A673 (cell line): ENCODE data around the gene RHBDL2. TPM values are rescaled to one million over a fixed set of nuclear protein-coding genes. Genes with fewer than 3 reads are reported as not detected.
"Not testable (repeated sequence)": the region's sequence is repeated elsewhere in the genome, so short reads cannot be mapped to it uniquely, and the experiment has no call there.

Experiments used
- BruUV-seq: library from RNA; stranded (reverse); fragments of 400-500 nt; replicated peaks from 2 replicates; lab custom pipeline; 2021; lab: Mats Ljungman, UMichigan
- CTCF ChIA-PET: fragments of 300-600 bp; sonication (Branson Sonifier 250); formaldehyde crosslinking; loops from one replicate; lab custom pipeline; 2022; ENCODE audit warnings: antibody characterized with exemption; lab: Charles Lee
- POLR2A ChIA-PET: fragments of 300-600 bp; sonication (Branson Sonifier 250); formaldehyde crosslinking; loops from one replicate; lab custom pipeline; 2022; ENCODE audit warnings: antibody characterized with exemption; ENCODE audit not compliant: low non-redundant PET; lab: Charles Lee
- DNase-seq: peaks from one replicate; pipeline ENCODE4 v3.0.0-alpha.2; 2015; ENCODE audit warnings: low spot score
- H3K27ac ChIP-seq: fragments of 200-600 bp; sonication (generic); 2 replicates; pipeline ENCODE4 v1.5.1; 2016; ENCODE audit warnings: mixed run types, low read depth, mild to moderate bottlenecking, mixed read lengths, antibody characterized with exemption, low read length; ENCODE audit not compliant: poor library complexity, severe bottlenecking
- H3K27me3 ChIP-seq: fragments of 200-600 bp; sonication (generic); replicated peaks from 2 replicates; pipeline ENCODE4 v1.6.1; 2017; ENCODE audit warnings: mixed run types, low read depth, mild to moderate bottlenecking, mixed read lengths, antibody characterized with exemption, low read length; ENCODE audit not compliant: insufficient read depth, poor library complexity
- H3K36me3 ChIP-seq: fragments of 200-600 bp; sonication (generic); 2 replicates; pipeline ENCODE4 v1.6.1; 2016; ENCODE audit warnings: mixed run types, mild to moderate bottlenecking, mixed read lengths, antibody characterized with exemption, low read length; ENCODE audit not compliant: insufficient read depth, poor library complexity, severe bottlenecking
- H3K4me1 ChIP-seq: fragments of 200-600 bp; sonication (generic); 2 replicates; pipeline ENCODE4 v1.6.1; 2017; ENCODE audit warnings: mixed run types, mild to moderate bottlenecking, mixed read lengths, antibody characterized with exemption, low read length; ENCODE audit not compliant: insufficient read depth, poor library complexity, severe bottlenecking
- H3K4me3 ChIP-seq: fragments of 200-600 bp; sonication (generic); 2 replicates; pipeline ENCODE4 v1.5.1; 2016; ENCODE audit warnings: low read depth, mixed run types, mild to moderate bottlenecking, mixed read lengths, low read length; ENCODE audit not compliant: poor library complexity, severe bottlenecking
- H3K9me3 ChIP-seq: fragments of 200-600 bp; sonication (generic); 2 replicates; pipeline ENCODE4 v1.6.1; 2016; ENCODE audit warnings: mixed run types, low read depth, mild to moderate bottlenecking, mixed read lengths, antibody characterized with exemption, low read length; ENCODE audit not compliant: poor library complexity, severe bottlenecking
- EZH2 ChIP-seq: fragments of 200-600 bp; sonication (generic); IDR thresholded peaks from 2 replicates; pipeline ENCODE4 v1.6.1; 2017; ENCODE audit warnings: borderline replicate concordance, low read depth, mild to moderate bottlenecking, mixed read lengths, antibody characterized with exemption, low read length; ENCODE audit not compliant: poor library complexity, severe bottlenecking
- intact Hi-C: fragments of 100-400 bp; cut with micrococcal nuclease; formaldehyde crosslinking; loops from one replicate; pipeline ENCODE4 v1.10.0; 2022; ENCODE audit not compliant: unreplicated experiment
- total RNA-seq: library from RNA; stranded (reverse); gene quantifications from 2 replicates; pipeline ENCODE4 v1.2.3, GENCODE V29; 2021
- TF ChIP-seq, protein P1 (sequence below): fragments of 300-800, 200-600 bp; sonication (generic); conservative IDR thresholded peaks from 2 replicates; pipeline ENCODE4 v1.5.1; 2017; ENCODE audit warnings: low read depth, mild to moderate bottlenecking, antibody characterized with exemption, low read length, moderate library complexity, mixed read lengths

RHBDL2 gene
- total RNA-seq, 1 experiment from 2014 or later = not detected

- H3K36me3 ChIP-seq = peaks cover 6% of the 10 kb centered on the region
- no peak for TF ChIP-seq EZH2
- TF ChIP-seq, protein P1, sequence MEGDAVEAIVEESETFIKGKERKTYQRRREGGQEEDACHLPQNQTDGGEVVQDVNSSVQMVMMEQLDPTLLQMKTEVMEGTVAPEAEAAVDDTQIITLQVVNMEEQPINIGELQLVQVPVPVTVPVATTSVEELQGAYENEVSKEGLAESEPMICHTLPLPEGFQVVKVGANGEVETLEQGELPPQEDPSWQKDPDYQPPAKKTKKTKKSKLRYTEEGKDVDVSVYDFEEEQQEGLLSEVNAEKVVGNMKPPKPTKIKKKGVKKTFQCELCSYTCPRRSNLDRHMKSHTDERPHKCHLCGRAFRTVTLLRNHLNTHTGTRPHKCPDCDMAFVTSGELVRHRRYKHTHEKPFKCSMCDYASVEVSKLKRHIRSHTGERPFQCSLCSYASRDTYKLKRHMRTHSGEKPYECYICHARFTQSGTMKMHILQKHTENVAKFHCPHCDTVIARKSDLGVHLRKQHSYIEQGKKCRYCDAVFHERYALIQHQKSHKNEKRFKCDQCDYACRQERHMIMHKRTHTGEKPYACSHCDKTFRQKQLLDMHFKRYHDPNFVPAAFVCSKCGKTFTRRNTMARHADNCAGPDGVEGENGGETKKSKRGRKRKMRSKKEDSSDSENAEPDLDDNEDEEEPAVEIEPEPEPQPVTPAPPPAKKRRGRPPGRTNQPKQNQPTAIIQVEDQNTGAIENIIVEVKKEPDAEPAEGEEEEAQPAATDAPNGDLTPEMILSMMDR = no peak
- ChIA-PET CTCF (no interaction called here), POLR2A (no interaction called here)
- no peaks in the 10 kb centered on the region for H3K4me1 ChIP-seq
- no peak overlapping the region for H3K4me3 ChIP-seq
- BruUV-seq = no TSS peak
- intact Hi-C loops = no loop called here
- H3K27ac ChIP-seq = no peak overlapping the region
- no peak for DNase-seq
- H3K9me3 ChIP-seq = no peaks in the 10 kb centered on the region
- H3K27me3 ChIP-seq = no peaks in the 10 kb centered on the region
Observed at GRCh38 chr1:38846210-38846609, 95.4 kb downstream of the RHBDL2 start.

GRCh38 chr1:38845088-38845487, 96.5 kb downstream of the RHBDL2 start:
- POLR2A ChIA-PET = not testable (repeated sequence)

GRCh38 chr1:38840281-38840680, 101.3 kb downstream of the RHBDL2 start:
- Histone ChIP-seq H3K4me3 (no peak overlapping the region), H3K9me3 (no peaks in the 10 kb centered on the region), H3K27me3 (no peaks in the 10 kb centered on the region), H3K4me1 (no peaks in the 10 kb centered on the region), H3K27ac (no peak overlapping the region), H3K36me3 (peaks cover 17% of the 10 kb centered on the region)
- ChIA-PET POLR2A (no interaction called here), CTCF (no interaction called here)
- no peak for TF ChIP-seq EZH2
- TF ChIP-seq, protein P1 = no peak
- BruUV-seq = no TSS peak
- DNase-seq = no peak
- intact Hi-C loops = no loop called here

More at GRCh38 chr1:38845088-38845487, 96.5 kb downstream of the RHBDL2 start:
- H3K27me3 ChIP-seq, H3K4me3 ChIP-seq, H3K4me1 ChIP-seq, H3K9me3 ChIP-seq, DNase-seq, H3K27ac ChIP-seq, BruUV-seq, H3K36me3 ChIP-seq, intact Hi-C loops, CTCF ChIA-PET: not testable (repeated sequence)

- TF ChIP-seq, protein P1 = no peak
- TF ChIP-seq EZH2 = no peak
- Histone ChIP-seq H3K27ac (no peak overlapping the region), H3K36me3 (peaks cover 17% of the 10 kb centered on the region), H3K4me1 (peaks cover 6% of the 10 kb centered on the region), H3K4me3 (no peak overlapping the region), H3K27me3 (no peaks in the 10 kb centered on the region), H3K9me3 (no peaks in the 10 kb centered on the region)
- CTCF ChIA-PET = no interaction called here
- no peak for DNase-seq
- BruUV-seq = no TSS peak
- POLR2A ChIA-PET = no interaction called here
- intact Hi-C loops = no loop called here
Observed at GRCh38 chr1:38839363-38839762, 102.3 kb downstream of the RHBDL2 start.

DNA sequence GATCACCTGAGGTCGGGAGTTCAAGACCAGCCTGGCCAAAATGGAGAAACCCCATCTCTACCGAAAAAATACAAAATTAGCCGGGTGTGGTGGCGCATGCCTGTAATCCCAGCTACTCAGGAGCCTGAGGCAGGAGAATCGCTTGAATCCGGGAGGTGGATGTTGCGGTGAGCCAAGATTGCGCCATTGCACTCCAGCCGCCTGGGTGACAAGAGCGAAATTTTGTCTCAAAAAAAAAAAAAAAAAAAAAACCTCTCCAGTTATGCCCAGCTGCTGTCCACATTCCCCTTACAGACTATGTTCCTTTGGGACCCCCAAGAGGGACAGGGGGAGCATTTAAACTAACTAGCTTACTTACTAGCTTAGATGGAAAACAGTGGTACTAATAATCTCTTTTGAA, 105.3 kb downstream of the RHBDL2 start:
- BruUV-seq, DNase-seq, intact Hi-C loops, H3K4me3 ChIP-seq, H3K27me3 ChIP-seq, H3K9me3 ChIP-seq, H3K27ac ChIP-seq, H3K4me1 ChIP-seq, POLR2A ChIA-PET: not testable (repeated sequence)
- CTCF ChIA-PET = interaction anchor here (0.6 kb wide), 1 partner anchor 889 kb away, joined by 3 read pairs; no protein-coding TSS in a partner anchor
- peaks cover 17% of the 10 kb centered on the region for H3K36me3 ChIP-seq
